Mesothelial cell of epicardium (in vitro differentiated cells): ENCODE measurements around the gene LBHD1. TPM values are rescaled to one million over a fixed set of nuclear protein-coding genes. Genes with fewer than 3 reads are reported as not detected.

Source experiments
- DNase-seq, 2 experiments: peaks; one replicate each; pipeline ENCODE4 v3.0.0; 2021; ENCODE audit warnings: low spot score in 2 of 2; ENCODE audit not compliant: unreplicated experiment in 2 of 2
- H3K27ac Mint-ChIP-seq: 2 replicates; pipeline ENCODE4 v1.8.0; 2021; ENCODE audit warnings: mixed read lengths
- H3K27me3 Mint-ChIP-seq: 2 replicates; pipeline ENCODE4 v1.8.0; 2021; ENCODE audit warnings: low read depth, mixed read lengths
- H3K36me3 Mint-ChIP-seq: 2 replicates; pipeline ENCODE4 v1.8.0; 2021; ENCODE audit warnings: mixed read lengths
- H3K4me1 Mint-ChIP-seq: 2 replicates; pipeline ENCODE4 v1.8.0; 2021; ENCODE audit warnings: mixed read lengths
- H3K4me3 Mint-ChIP-seq: 2 replicates; pipeline ENCODE4 v1.8.0; 2021; ENCODE audit warnings: mild to moderate bottlenecking, moderate library complexity, mixed read lengths
- H3K9me3 Mint-ChIP-seq: 2 replicates; pipeline ENCODE4 v1.8.0; 2021; ENCODE audit warnings: mixed read lengths
- total RNA-seq: library from RNA; stranded (reverse); gene quantifications from 3 replicates; pipeline ENCODE4 v1.2.1, GENCODE V29; 2021
- TF ChIP-seq, protein P1 (sequence below): fragments of 200-600 bp; sonication (generic); IDR thresholded peaks from one replicate; pipeline ENCODE4 v1.5.0; 2021; ENCODE audit warnings: antibody characterized with exemption; ENCODE audit not compliant: unreplicated experiment

Gene LBHD1
- total RNA-seq, 1 donor from 2014 or later: 9.8 TPM

DNA sequence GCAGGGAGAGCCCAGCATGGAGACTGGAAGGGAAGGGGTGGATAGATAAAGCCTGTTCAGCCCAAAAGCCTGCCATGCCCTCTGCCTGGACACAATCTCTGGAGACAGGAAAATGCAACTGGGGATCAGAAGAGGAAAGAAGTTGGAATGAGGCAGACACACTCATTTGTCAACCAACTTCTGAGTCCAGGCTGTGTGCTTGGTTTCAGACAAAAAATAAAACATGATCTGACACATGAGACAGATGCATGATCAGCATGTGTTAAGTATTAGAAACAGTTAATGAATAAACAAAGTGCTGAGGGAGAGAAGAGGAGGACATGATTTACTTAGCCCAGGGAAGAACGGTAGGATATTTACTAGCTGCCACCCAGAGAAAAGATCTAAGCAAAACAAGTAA, 16.4 kb upstream of the LBHD1 start:
- Mint-ChIP-seq H3K4me3 (no peak overlapping the region), H3K36me3 (peaks cover 6% of the 10 kb centered on the region), H3K4me1 (peaks cover 14% of the 10 kb centered on the region), H3K27me3 (no peaks in the 10 kb centered on the region), H3K9me3 (no peaks in the 10 kb centered on the region), H3K27ac (peak overlapping the region; percentile 78)
- no peak for DNase-seq
- TF ChIP-seq, protein P1, sequence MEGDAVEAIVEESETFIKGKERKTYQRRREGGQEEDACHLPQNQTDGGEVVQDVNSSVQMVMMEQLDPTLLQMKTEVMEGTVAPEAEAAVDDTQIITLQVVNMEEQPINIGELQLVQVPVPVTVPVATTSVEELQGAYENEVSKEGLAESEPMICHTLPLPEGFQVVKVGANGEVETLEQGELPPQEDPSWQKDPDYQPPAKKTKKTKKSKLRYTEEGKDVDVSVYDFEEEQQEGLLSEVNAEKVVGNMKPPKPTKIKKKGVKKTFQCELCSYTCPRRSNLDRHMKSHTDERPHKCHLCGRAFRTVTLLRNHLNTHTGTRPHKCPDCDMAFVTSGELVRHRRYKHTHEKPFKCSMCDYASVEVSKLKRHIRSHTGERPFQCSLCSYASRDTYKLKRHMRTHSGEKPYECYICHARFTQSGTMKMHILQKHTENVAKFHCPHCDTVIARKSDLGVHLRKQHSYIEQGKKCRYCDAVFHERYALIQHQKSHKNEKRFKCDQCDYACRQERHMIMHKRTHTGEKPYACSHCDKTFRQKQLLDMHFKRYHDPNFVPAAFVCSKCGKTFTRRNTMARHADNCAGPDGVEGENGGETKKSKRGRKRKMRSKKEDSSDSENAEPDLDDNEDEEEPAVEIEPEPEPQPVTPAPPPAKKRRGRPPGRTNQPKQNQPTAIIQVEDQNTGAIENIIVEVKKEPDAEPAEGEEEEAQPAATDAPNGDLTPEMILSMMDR: no peak

DNA sequence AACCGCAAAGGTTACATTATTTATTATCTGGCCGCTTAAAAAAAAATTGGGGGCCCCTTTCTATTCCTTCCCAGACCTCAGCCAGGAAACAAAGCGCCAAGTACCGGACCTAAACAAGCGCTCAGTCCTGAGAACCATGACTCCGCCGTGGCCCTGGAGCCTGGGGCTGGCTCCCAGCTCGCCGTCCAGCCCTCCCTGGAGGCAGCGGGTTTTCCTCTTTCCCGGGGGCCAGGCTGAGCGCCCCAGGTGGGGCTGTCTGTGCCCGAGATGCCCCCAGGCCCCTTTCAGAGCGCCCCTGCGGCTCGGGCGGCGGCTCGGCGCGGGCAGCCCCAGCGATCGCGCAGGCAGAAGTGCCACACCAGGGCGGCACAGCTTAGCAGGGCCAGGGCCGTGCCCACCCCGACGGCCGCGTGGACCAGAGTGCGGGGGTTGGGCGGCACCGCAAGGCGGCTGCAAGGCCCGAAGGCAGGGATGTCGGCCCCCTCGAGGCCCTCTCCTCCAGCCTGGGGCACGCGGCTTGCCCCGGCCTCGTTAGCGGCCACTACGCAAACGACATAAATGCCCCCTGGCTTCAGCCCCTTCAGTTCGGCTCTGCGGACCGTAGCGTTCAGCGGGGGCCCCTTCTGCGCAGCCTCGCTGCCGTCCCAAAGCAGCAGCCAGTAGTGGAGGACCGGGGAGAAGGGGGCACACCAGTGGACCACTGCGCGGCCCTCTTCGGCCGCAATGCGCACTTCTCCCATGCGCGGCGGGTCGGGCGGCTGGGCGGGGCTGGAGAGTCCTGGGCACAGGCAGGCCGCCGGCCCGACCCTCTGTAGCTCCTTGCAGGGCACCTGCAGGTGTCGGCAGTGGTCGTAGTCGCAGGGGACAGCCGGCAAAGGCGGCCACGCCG, 15.7 kb upstream of the LBHD1 start:
- Mint-ChIP-seq H3K4me3 (no peak overlapping the region), H3K27ac (no peak overlapping the region), H3K36me3 (peaks cover 3% of the 10 kb centered on the region), H3K9me3 (no peaks in the 10 kb centered on the region), H3K4me1 (peaks cover 14% of the 10 kb centered on the region), H3K27me3 (no peaks in the 10 kb centered on the region)
- no peak for DNase-seq
- TF ChIP-seq, protein P1: no peak

DNA sequence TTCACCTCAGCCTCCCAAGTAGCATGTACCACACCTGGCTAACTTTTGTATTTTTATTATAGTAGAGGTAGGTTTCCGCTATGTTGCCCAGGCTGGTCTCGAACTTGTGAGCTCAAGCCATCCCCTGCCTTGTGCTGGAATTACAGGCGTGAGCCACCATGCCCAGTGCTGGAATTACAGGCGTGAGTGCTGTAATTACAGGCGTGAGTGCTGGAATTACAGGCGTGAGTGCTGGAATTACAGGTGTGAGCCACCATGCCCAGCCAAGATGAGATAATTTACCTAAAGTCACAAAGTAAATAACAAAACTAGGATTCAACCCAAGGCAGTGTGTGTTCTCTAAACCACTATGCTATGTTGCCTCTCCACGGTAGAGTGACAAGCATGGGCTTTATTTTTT, 10.5 kb upstream of the LBHD1 start:
- Mint-ChIP-seq H3K4me1 (peaks cover 22% of the 10 kb centered on the region), H3K4me3 (no peak overlapping the region), H3K27me3 (no peaks in the 10 kb centered on the region), H3K9me3 (no peaks in the 10 kb centered on the region), H3K27ac (no peak overlapping the region), H3K36me3 (peaks cover 5% of the 10 kb centered on the region)
- TF ChIP-seq, protein P1: no peak
- DNase-seq: no peak

DNA sequence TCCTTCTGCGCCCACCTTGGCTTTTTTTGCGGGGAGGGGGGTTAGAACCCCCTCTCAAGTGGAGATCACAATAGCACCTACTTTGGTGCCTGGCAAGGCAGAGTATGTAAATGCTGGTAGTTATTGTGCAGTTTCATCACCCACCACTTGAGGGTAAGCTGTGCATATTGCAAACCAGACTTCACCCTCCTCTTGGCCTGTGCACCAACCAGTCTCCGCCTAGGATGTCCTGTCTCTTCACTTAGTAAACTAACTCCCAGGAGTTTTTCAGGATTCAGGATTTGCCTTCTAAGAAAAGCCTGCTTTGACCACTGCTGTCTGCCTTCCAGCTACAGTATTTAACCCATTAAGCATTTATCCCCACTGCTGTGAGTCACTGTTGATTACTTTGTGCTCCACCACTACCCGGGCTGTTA, 8.8 kb upstream of the LBHD1 start:
- Mint-ChIP-seq H3K4me3 (peak overlapping the region; percentile 42), H3K27ac (peak overlapping the region; percentile 67), H3K4me1 (peaks cover 26% of the 10 kb centered on the region), H3K9me3 (no peaks in the 10 kb centered on the region), H3K27me3 (no peaks in the 10 kb centered on the region), H3K36me3 (peaks cover 11% of the 10 kb centered on the region)
- TF ChIP-seq, protein P1: peak; percentile 43
- DNase-seq: no peak

DNA sequence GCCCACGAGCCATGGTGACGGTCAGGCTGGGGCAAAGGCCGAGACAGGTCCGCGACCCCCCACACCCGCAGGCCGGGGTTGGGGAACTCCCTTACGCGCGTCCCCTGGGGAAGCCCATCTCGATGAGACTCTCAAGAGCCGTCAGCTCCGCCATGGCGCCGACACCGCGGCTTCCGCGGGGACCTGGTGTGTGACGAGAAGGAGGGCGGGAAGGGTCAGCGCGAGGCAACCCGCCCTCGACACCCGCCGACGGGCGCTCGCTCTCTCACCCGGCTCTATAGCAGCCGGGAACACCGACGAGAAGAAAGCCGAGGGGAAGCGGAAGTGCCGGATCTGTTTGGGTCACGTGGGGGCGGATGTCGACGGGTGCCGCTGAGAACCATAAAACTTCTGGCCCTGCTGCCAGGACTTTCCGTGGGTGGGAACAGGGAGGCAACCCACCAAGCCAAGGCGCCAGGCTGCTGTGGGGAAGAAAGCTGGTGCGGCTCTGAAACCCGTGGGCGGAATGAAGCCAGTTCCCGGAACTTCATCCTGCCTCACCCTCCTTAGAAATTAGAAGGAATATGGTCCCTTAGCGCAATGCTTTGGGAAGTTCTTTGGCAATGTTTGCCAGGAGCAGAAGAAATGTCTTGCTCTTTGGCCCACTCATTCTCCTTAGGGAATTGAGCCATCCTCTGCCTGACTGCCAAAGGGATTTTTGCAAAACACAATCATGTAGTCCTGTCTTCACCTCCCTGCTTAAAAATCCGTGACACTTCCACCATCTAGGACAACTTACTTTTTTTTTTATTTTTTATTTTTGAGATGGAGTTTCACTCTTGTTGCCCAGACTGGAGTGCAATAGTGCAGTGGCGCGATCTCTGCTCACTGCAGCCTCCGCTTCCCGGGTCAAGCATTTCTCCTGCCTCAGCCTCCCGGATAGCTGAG, 7.0 kb upstream of the LBHD1 start, which contains the start of gene UBXN1:
TSS of gene UBXN1 (minus strand) at position 304 of the 927 bp plus-strand sequence. CDS start at position 154, 150 bp downstream.
- H3K36me3 Mint-ChIP-seq: peaks cover 15% of the 10 kb centered on the region
- H3K27me3 Mint-ChIP-seq: no peaks in the 10 kb centered on the region
- DNase-seq: peak; percentile 54 to 83
- H3K9me3 Mint-ChIP-seq: no peaks in the 10 kb centered on the region
- TF ChIP-seq, protein P1: no peak
- H3K27ac Mint-ChIP-seq: peak within 1 kb of the TSS; percentile 98
- H3K4me1 Mint-ChIP-seq: peaks cover 26% of the 10 kb centered on the region
- peak within 1 kb of the TSS; percentile 91 for H3K4me3 Mint-ChIP-seq
